Measurements from ENCODE around the gene GABBR1. TPM values are rescaled to one million over a fixed set of nuclear protein-coding genes. Genes with fewer than 3 reads are reported as not detected.

GABBR1 gene
- polyA plus RNA-seq, 3 donors = 7.0 to 35.0 (median 17.7) TPM

GRCh38 chr6:29591677-29592076 is 41.3 kb downstream of the GABBR1 start:
- 68 to 78% (median 73%) methylated on average over 2 of the region's 2 CpGs for WGBS, 3 donors
- no peak overlapping the region for H3K27ac ChIP-seq (ENCODE audit: low read depth, low read length)

- H3K27ac ChIP-seq (ENCODE audit: low read depth, low read length) = no peak overlapping the region
- WGBS, 3 donors = 79 to 86% (median 83%) methylated on average over 4 of the region's 4 CpGs
These were observed 42.7 kb downstream of the GABBR1 start for GRCh38 chr6:29590218-29590808.

GRCh38 chr6:29589423-29590048 is 43.4 kb downstream of the GABBR1 start:
- WGBS, 3 donors = 2 to 9% (median 2%) methylated on average over 3 of the region's 3 CpGs
- H3K27ac ChIP-seq (ENCODE audit: low read depth, low read length) = no peak overlapping the region

- H3K27ac ChIP-seq (ENCODE audit: low read depth, low read length) = no peak within 1 kb of the TSS
These were observed 48.2 kb downstream of the GABBR1 start, which contains the start of gene OR2H2 for GRCh38 chr6:29584821-29585220. Gene OR2H2, plus strand, starts transcription at chr6:29585121. Its CDS starts 2,824 bp downstream, at chr6:29587945.

- 54 to 67% (median 60%) methylated on average over 7 of the region's 7 CpGs for WGBS, 3 donors
- H3K27ac ChIP-seq (ENCODE audit: low read depth, low read length) = no peak overlapping the region
These were observed 55.4 kb downstream of the GABBR1 start for GRCh38 chr6:29577544-29577943.

GRCh38 chr6:29576056-29576455 is 56.9 kb downstream of the GABBR1 start:
- H3K27ac ChIP-seq (ENCODE audit: low read depth, low read length) = no peak overlapping the region

GRCh38 chr6:29567991-29568390 is 65.0 kb downstream of the GABBR1 start:
- WGBS, 3 donors = 61 to 70% (median 70%) methylated on average over 5 of the region's 5 CpGs

GRCh38 chr6:29567541-29567940 is 65.4 kb downstream of the GABBR1 start:
- no peak overlapping the region for H3K27ac ChIP-seq (ENCODE audit: low read depth, low read length)
- 46 to 65% (median 59%) methylated on average over 2 of the region's 2 CpGs for WGBS, 3 donors

More at GRCh38 chr6:29567991-29568390, 65.0 kb downstream of the GABBR1 start:
- no peak overlapping the region for H3K27ac ChIP-seq (ENCODE audit: low read depth, low read length)

GRCh38 chr6:29566856-29567255 is 66.1 kb downstream of the GABBR1 start:
- H3K27ac ChIP-seq (ENCODE audit: low read depth, low read length) = no peak overlapping the region
- 84 to 85% (median 85%) methylated on average over 5 of the region's 5 CpGs for WGBS, 3 donors

- no peak overlapping the region for H3K27ac ChIP-seq (ENCODE audit: low read depth, low read length)
These were observed 68.1 kb downstream of the GABBR1 start for GRCh38 chr6:29564875-29565274.

- H3K27ac ChIP-seq (ENCODE audit: low read depth, low read length) = no peak overlapping the region
- WGBS, 3 donors = 37 to 51% (median 48%) methylated on average over 3 of the region's 3 CpGs
These were observed 69.5 kb downstream of the GABBR1 start for GRCh38 chr6:29563435-29563965.

- 68 to 84% (median 77%) methylated on average over 1 of the region's 1 CpG for WGBS, 3 donors
- no peak overlapping the region for H3K27ac ChIP-seq (ENCODE audit: low read depth, low read length)
These were observed 71.3 kb downstream of the GABBR1 start for GRCh38 chr6:29561606-29562181.

GRCh38 chr6:29561091-29561490 is 71.9 kb downstream of the GABBR1 start:
- no peak overlapping the region for H3K27ac ChIP-seq (ENCODE audit: low read depth, low read length)

GRCh38 chr6:29559524-29560287 is 73.3 kb downstream of the GABBR1 start, which contains the start of gene UBD:
Gene UBD, minus strand, starts transcription at chr6:29559732. Its CDS starts 31 bp downstream, at chr6:29559701.
- WGBS, 3 donors = 66 to 85% (median 74%) methylated on average over 6 of the region's 6 CpGs
- H3K27ac ChIP-seq (ENCODE audit: low read depth, low read length) = no peak within 1 kb of the TSS

GRCh38 chr6:29558439-29559079 is 74.4 kb downstream of the GABBR1 start:
- H3K27ac ChIP-seq (ENCODE audit: low read depth, low read length) = no peak overlapping the region
- WGBS, 3 donors = 89 to 91% (median 90%) methylated on average over 22 of the region's 22 CpGs

- no peak overlapping the region for H3K27ac ChIP-seq (ENCODE audit: low read depth, low read length)
These were observed 75.7 kb downstream of the GABBR1 start for GRCh38 chr6:29557320-29557719.

GRCh38 chr6:29554764-29555163 is 78.2 kb downstream of the GABBR1 start:
- WGBS, 3 donors = 76 to 89% (median 78%) methylated on average over 5 of the region's 5 CpGs
- H3K27ac ChIP-seq (ENCODE audit: low read depth, low read length) = no peak overlapping the region

- 3% methylated on average over 80 to 83 of the region's 83 CpGs for WGBS, 3 donors
- H3K27ac ChIP-seq (ENCODE audit: low read depth, low read length) = no peak overlapping the region
These were observed 79.5 kb downstream of the GABBR1 start for GRCh38 chr6:29553268-29554057.
